GM18505 (cell line): ENCODE measurements around the gene ADAMTS2.

Experiments used
- ATAC-seq: cut with Tn5 transposase; IDR thresholded peaks from one replicate; pipeline ENCODE4 v1.9.1; 2021; ENCODE audit not compliant: unreplicated experiment
- POLR2A ChIP-seq: IDR thresholded peaks from 4 replicates; pipeline ENCODE4 v1.6.1; 2011; ENCODE audit warnings: borderline replicate concordance; ENCODE audit not compliant: insufficient read depth, insufficient read length; ENCODE audit errors: extremely low read depth

The ADAMTS2 gene

DNA sequence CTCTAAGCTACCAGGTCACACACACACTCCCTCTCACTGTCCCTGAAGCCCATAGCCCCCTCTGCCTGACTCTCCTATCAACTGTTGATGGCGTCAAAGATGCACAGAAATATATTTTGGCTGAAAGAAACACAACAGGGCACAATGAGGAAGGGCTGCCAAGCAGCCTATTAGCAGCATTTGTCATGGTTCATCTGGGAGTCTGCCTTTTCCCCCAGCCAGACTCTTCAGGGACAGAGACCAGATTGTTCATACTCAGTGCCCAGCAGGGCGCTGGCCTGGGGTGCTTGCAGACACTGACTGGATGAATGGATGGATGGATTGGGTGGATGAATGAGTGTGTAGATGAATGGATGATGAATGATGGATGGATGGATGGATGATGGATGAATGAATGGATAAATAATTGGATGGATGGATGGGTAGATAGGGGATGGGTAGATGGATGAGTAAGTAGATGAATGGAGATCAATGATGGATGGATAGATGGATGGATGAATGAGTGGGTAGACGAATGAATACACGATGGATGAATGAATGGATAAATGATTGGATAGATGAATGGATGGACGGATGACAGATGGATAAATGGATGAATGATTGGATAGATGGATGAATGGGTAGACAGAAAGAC, 90.5 kb downstream of the ADAMTS2 start:
- TF ChIP-seq POLR2A, result no peak
- no peak for ATAC-seq

DNA sequence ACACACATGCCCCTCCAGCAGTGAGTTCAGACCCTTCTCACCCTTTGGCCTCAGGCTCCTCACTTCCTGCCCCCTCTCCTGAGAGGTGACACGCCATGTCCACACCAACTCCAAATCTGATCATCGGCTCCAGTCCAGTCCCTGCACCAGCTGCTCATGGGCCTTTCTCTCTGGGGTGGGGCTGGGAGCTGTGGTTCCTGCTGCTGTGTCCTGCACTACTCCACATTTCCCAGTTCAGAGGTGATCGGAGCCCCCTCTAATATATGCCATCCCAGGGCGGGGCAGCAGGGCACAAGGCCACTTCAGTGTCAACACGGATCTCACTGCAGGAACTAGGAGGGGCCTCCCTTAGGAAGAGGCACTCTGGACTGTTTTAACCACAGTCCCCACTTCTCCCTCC, 91.5 kb downstream of the ADAMTS2 start:
- ATAC-seq, result no peak
- TF ChIP-seq POLR2A, result no peak

DNA sequence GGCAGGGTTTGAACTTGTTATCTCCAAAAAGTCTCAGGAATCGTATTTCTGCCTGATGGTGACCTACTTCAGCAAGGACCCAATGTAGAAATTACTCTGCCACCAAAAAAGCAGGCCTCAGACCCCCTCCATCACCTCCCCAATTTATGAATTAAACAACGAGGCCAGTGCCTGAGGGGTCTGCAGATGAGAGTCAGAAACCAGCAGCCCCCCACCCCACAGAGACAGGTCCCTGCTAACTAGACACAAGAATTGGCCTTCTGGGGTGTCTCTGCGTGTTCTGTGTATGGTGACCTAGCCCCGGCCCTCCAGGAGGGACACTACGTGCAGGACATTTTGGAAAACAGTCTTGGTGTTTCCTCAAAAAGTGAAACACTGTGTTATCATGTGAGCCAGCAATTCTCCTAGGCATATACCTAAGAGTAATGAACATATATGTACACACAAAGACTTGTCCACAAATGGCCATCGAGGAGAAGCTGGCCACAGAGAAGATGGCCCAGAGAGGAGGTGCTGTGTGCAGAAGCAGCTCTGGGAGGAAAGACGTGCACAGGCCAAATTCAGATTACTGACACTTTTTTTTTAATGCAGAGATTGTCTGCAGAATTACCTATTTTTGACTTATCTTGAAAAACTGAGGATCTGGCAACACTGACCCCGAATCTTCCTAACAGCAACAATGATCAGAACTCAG, 93.8 kb downstream of the ADAMTS2 start:
- no peak for TF ChIP-seq POLR2A
- ATAC-seq, result no peak

DNA sequence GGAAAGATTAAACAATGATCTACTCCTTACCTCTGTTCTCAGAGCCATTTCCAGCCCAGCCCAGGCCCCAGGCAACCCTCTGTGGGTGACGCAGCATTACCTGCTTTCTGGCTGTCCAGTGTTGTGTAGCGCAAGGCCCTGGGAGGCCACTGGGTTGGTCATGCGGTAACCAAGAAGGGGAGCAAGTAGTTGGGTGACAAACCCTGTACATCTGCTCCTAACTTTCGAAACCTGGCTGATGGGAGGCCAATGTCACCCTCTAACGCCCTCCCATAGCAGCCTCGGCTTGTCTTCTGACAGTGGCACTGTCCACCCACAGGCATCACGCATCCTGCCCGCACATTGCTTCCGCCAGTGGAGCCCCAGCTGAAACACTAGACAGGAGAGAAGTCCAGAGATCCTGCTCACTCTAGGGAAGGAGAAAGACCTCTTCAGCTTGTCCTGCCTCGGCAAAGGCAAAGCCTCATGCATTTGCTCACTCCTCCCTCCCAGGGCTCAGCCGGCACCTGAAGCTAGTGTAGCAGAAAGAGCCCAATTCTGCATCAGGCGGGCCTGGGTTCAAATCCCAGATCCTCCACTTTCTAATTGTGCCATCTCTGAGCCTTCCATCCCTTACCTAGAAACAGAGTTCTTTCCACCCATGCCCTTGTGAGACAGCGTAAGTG, 94.6 kb downstream of the ADAMTS2 start:
- no peak for TF ChIP-seq POLR2A
- ATAC-seq, result no peak

DNA sequence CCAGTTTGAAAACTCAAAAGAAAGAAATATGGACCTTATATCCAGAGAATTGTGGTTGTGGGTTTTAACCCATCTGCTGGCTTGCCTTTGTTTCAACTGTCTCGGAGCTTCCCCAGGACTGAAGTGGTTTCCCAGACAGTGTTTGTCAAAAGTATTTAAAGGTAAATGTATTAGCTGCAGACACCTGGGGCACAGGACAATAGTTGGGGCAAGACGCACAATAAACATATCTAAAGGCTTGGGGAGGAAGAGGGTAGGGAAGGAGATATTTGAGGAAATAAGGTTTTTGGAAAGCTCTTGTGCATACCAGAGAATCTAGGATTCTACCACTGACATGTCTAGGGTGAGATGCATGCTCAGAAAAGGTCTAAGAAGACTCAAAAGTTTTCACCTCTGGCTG, 99.0 kb downstream of the ADAMTS2 start:
- ATAC-seq, result no peak
- no peak for TF ChIP-seq POLR2A

DNA sequence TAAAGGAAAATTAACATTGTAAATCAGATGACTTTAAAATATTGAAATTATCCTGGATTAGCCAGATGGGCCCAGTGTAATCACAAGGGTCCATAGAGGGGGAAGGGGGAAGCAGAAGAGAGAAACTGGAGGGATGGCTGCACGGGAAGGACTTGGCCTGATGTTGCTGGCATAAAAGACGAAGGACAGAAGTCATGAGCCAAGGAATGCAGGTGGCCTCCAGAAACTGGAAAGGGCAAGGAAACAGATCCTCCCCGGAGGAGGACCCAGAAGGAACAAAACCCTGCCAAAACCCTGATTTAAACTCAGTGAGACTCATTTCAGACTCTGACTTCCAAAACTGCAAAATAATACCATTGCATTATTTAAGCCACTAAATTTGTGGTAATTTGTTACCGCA, 100.2 kb downstream of the ADAMTS2 start:
- ATAC-seq, result no peak
- no peak for TF ChIP-seq POLR2A

DNA sequence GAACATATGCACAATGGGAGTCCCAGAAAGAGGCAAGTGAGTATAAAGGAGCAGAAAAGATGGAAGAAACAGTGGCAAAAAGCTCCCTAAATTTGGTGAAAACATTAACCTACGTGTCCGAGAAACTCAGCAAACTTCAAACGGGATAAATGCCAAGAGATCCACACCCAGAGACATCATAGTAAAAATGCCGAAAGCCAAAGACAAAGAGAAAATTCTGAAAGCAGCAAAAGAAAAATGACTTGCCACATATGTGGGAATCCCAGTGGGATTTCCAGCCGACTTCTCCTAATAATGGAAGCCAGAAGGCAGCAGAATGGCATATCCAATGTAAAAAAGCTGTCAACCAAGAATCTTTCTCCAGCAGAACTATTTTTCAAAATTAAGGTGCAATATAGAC, 101.2 kb downstream of the ADAMTS2 start:
- no peak for ATAC-seq
- TF ChIP-seq POLR2A, result no peak

DNA sequence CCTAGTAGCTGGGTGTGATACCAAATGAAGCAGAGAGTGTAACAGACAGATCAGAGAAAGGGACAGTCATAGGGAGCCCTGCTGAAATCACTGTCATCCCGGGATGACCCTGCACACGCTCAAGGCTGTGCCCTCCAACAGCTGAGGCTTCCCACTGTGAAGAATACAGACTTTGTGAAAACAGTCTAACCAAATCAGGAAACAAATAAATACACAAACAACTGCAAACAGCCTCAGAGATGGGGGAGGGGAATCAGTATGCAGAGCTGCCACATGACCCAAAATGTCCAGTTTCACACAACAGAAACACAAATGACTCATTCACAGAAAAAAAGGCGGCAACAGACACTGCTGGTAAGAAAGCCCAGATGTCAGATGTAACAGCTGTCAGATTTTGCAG, 101.9 kb downstream of the ADAMTS2 start:
- ATAC-seq, result no peak
- no peak for TF ChIP-seq POLR2A

DNA sequence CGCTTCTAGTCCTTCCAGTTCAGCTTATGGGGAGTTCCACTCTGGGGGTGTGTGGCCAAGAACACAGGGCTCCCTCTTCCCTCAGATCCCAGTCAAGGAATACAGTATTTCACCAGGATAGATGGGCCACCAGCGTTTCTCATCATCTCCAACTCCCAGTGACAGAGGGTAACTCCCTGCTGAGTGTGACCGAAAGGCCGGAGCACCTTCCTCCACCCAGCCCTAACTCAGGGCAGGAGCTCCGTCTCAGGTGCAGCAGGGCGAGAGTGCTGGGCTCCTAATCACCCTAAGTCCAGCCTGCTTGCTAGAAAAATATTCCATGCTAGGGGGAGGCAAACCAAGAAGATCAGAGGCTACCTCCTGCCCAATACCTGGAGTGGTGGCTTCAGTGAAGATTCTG, 102.6 kb downstream of the ADAMTS2 start:
- TF ChIP-seq POLR2A, result no peak
- ATAC-seq, result no peak

DNA sequence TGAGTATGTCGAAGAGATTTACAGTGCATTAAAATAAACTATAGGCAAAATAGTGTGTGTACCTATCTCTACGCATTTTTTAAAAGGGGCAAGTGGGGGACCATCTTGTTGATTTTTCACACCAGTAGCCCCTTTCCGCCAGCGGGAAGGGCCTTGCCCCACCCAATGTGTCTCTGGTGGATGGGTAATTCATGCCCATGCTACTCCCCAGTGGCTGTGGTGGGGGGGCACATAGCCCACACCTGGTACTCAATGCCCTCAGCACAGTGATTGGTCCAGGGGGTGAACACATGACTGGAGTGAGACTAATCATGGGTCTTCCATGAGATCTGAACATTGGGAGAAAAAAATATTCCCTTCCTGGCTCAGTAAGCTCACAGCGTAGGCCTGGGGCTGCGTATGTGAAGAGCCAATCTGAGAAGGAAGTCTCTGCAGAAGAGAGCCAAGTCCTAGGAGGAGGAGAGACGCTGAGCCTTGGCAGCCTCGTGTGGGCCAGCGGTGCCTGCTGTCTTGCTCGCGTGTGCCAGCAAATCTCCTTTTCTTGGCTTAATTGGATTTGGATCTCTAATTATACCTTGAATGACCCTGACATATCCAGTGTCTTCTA, 103.4 kb downstream of the ADAMTS2 start:
- no peak for TF ChIP-seq POLR2A
- ATAC-seq, result no peak

DNA sequence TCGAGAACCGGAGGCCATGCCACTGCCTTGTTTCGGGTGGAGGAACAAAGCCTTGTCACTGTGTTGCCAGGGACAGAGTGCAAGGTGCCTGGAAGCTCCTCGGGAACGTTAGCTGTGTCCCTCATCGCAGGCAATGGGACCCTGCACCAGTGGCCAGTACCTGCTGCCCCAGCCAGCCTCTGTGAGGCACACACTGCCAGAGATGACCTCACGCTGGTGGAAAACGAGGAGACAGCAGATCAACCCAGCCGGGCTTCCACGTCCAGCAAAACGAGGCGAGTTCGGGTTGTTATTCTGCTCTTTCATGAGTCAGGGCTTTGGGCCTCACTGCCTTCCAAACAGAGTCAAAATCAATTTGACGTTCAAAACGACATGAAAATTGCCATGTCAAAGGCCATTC, 104.1 kb downstream of the ADAMTS2 start:
- no peak for ATAC-seq
- no peak for TF ChIP-seq POLR2A

DNA sequence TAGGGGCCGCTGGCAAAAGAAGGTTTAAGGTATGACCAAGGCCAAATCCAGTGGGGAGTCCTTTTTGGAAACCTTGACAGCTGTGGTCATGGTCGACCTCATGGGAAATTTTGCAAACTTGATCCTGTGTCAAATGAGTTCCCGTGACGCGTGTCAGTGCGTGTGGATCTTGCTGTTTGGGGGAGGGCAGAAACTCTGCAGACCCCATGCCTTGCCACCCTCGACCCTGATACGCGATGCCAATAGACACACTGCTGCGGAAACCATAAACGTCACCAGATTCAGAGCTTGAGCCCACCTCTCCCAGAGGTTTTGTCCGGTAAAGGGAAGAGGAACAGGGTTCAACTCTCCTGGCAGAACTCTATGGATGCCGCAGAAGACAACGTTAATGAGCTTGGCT, 104.7 kb downstream of the ADAMTS2 start:
- no peak for ATAC-seq
- TF ChIP-seq POLR2A, result no peak

DNA sequence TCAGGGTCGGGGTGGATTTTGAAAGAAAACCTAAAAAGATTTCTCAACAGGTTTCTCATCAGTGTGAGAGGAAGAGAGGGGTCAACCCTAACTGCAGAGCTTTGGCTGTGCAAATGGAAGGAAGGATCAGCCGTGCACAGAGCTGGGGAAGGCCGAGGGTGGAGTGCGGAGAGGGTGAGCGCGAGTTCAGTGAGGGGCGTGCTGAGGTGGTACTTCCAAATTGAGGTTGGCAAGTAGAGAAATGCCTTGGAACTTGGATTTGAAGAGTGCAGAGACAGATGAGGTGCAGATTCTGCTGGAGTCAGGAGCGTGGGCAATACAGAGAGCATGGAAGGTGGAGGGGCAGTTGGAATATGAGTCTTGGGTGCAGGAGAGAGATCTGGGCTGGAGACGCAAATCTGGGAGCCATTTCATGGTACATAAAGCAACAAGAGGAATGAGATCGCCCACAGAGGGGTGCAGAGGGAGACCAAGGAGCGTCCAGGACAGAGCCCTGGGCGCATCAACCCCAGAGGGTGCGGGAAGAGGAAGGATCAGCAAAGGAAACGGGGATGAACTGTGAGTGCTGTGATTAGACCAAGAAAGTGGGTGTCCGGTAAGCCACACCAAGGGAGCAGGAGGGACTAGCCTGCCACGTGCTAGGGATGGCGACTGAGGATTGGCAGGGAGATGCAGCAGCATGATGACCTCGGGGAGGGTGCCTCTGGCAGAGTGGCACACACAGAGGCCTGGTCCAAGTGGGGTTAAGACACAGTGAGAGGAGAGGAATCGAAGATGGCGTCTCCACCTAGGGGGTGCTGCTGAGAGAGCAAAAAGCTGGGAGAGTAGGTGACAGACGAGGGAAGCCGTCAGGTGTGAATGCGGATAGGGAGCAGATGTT, 105.8 kb downstream of the ADAMTS2 start:
- TF ChIP-seq POLR2A, result no peak
- no peak for ATAC-seq
